Hepatic stellate cell (primary cell): ENCODE results near the gene LHX3.
A peak's percentile ranks its signal among the peaks of the same experiment; 100 is the strongest.

Experiments used
- DNase-seq: peaks from one replicate; pipeline ENCODE4 v3.0.0; 2011; ENCODE audit warnings: low spot score

The LHX3 gene

DNA sequence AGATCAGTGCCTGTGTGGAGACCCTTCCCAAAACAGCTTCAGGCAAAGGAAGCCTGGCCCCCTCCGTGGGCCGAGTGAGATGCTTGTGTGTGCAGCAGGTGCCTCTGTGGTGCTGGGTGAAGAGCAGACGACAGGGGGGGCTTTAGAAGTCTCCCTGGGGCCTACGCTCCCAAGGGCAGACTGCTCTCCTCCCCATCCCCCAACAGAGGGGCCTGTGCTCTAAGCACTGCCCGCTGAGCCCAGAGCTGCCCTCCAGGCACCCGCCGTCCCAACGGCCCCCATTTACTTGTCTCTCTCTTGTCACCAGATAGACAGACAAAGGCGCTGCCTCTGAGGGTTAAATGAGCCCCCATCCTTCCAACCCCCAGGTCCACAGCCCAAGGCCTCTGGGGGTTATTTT lies 2.7 kb upstream of the LHX3 start:
- DNase-seq = no peak

DNA sequence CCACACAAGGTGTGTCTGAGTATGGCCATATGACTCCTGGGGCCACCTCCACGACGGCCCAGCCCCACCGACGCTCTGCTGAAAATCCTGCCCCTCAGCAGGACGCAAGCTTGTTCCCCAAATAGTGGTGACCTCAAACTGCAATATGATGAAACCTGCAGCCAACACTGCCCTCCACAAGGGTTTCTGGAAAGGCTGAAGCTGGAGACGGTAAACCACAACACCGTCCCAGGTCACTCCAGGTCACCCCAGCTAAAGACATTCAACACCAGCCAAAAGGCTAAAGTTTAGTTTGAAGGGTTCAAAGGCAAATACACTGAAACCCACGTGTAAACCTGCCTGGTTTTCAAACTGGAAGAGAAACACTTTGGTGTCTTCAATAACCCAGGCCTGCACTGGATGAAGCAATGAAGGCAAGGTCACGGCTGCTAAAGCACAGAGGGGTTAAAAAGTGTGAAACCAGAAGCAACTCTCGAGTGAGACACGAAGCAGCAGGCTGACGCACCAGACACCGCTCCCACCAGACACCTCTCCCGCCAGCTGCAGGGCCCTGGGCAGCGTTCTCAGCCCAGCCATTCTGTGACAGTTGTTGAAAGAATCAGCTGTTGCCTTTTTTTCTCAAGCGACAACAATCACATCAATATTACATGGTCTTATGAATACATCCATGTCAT lies 1.8 kb upstream of the LHX3 start:
- no peak for DNase-seq

DNA sequence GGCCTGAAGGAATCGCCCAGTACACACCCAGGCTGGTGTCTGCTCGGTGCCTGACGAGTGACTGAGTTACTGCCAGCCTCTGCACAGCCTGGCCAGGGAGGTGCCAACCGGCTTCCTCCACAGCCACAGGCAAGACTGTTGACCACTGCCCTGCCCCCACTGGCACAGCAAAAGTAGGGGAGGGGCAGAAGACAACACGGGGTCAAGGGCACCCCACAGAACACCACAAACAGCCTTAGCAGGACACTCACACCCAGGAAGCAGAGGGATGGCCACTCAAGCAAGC lies 722 bp upstream of the LHX3 start:
- no peak for DNase-seq

DNA sequence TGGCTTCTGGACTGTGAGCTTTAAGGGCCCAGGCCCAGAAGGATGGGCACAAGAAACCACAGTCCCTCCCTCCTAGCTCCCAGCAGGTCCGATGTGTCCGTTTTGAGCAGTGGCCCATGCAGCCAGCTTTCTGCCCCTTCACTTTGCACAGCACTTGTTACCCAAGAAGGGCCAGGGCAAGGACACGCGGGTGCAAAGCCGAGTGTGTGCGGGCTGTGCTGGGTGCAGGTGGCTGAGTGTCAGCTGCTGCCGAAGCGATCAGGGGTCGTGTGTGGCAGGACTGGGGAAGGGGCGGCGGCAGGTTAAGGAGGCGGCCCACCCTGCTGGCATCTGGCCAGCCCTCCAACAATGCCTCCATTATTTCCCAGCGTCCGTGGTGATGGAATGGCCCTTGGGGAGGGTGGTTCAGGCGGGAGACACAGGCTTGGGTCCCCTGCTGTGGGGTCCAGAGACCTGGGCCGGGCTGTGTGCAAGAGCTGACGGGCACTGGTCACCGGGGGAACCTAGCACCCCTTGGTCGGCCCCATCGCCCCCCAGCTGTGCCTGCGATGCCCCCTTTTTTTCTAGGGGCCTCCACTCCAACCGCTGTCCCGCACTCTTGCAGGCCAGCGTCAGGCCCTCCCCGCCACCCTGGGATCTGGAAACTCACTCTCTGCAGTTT lies 653 bp downstream of the LHX3 start:
- DNase-seq = no peak

DNA sequence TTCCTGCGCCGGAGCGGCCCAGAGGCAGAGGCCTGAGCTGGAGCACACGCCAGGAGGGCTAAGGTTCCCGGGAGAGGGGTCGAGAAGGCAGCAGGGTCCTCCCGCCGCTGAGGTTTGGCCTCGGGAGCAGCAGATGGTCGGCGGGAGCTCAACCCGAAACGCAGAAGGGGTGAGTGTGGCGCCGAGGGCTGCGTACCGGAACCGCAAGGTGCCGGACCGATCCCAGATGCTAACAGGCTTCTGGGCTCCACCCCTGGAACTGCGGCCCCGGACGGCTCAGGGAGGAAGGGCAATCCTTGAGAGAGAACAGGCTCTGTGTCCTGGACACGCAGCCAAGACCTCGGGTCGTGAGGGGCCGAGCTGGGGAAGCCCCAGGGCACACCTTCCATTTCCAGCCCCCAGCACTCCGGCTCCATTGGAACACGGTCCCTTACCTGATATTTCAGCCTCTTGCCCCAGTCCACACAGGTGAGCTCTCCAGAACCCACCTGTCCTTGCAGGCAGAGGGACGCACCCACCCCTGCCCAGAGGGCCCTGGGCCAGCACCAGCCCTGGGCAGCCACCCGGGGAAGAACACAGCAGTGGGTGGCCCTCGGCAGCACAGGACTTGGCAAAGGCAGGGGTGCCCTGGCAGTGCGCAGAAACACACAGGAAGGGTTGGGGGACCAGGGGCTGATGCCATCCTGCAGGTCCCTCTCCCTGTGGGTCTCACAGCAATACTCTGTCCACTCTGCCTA lies 1.4 kb downstream of the LHX3 start:
- DNase-seq = no peak

DNA sequence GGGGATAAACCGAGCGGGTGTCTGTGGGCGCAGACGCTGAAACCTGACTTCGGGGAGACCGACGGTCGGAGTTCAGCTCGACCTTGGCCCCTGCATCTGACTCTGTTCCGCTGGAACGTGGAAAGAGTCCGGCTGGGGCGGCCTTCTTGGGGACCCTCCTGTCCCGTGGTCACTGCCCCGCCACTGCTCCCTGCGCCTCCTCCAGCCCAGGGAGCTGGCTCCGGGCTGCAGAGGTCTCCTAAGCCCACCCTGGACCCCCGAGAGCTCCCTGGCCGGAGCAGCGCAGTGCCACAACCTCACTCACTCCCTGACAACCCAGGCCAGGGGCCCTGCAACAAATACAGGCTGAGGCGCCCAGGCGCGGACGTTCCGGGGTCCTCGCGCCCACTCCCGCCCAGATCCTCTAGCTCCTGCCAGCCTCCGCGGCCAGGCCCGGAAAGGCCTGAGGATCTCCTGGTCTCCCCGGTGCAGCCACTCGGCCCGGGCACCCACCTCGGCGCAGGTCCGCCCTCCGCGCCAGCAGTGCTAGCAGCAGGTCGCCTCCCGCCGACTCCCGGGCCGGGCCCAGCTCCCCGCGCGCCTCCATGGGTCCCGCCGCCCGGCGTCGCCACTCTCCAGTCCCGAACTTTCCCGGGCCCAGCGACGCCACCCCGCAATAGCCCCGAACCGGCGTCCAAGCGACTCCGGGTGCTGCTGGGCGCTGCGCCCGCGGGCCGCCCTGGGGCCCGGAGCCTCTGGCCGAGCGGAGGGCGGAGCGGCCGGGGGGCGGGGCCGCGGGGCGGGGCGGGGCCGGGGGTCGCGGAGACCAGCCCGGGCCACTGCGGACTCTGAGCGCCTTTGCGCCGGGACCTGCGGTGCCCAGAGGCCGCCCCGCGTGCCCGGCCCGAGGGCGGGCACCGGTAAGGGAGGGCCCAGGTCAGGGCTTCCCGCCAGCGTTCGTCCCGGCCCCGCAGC lies 2.2 kb downstream of the LHX3 start:
- no peak for DNase-seq

DNA sequence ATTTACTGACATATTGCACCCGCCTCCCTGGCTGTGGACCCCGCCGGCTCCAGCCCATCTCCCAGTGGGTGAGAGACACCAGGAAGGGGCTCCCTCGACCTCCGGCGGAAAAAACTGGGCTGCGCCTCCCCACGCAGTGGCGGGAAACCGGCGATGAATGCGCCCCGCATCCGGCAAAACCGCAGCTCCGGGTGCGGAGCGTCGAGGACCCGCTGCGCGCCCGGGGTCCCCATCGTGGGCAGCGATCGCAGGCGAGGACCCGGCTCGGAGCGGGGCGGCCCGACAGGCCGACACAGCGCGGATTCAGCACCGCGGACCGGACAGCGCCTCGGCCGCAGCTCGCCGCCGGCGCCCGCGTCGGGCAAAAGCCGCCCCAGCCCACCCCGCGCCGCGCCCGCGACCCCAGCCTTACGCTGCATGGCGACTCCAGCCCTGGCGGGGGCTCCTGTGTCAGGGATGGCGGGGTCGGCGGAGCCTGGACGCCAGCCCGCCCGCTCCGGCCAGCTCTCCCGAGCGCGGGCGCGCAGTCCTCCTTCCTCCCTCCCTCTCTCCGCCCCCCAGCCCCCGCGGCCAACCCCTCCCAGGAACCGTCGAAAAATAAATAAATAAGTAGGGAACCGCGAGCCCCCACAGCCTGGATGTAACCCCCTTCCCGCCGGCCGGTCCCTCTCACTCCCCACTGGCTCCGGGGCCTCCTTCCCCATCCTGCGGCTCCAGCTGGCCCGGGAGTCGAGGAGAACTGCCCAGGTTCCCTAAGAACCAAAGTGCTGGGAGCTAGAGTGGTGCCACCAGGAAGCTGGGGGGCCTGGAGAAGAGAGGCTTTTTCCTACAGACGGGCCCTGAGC lies 3.1 kb downstream of the LHX3 start:
- peak; percentile 64 for DNase-seq

DNA sequence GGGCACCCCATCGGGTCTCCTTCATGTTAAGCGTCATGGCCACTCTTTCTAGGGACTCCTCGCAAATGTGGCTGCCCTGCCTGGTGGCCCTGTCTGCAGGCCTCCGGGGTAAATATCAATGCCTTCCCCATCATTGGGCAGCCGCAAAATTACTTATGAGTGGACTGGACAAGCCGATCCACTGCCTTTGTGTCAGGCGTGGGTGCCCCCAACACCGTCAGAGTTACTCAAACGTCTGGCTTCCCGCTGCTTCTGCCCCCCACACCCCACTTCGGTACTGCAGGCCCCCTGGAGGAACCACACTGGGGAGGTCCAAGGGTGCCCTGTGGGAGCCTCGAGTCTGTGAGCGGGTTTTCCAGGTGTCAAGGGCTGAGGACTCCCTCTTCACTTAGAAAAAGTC lies 3.8 kb downstream of the LHX3 start:
- DNase-seq = no peak

DNA sequence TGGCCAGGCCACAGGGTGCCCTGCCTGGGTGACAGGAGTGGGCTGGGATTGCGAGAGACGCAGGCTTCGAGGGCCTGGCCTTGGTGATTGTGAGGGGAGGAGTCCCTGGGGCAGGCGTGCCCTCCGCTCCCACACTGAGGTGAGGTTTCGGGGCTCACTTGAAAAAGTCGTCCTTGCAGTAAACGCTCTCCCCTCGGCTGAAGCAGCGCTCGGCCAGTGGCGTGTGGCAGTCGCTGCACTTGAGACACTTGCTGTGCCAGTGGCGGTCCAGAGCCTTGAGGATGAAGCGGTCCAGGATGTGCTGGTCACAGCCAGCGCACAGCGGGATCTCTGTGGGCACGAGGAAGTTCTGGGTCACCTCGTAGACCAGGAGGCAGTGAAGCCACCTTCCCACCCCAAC lies 4.5 kb downstream of the LHX3 start:
- no peak for DNase-seq

DNA sequence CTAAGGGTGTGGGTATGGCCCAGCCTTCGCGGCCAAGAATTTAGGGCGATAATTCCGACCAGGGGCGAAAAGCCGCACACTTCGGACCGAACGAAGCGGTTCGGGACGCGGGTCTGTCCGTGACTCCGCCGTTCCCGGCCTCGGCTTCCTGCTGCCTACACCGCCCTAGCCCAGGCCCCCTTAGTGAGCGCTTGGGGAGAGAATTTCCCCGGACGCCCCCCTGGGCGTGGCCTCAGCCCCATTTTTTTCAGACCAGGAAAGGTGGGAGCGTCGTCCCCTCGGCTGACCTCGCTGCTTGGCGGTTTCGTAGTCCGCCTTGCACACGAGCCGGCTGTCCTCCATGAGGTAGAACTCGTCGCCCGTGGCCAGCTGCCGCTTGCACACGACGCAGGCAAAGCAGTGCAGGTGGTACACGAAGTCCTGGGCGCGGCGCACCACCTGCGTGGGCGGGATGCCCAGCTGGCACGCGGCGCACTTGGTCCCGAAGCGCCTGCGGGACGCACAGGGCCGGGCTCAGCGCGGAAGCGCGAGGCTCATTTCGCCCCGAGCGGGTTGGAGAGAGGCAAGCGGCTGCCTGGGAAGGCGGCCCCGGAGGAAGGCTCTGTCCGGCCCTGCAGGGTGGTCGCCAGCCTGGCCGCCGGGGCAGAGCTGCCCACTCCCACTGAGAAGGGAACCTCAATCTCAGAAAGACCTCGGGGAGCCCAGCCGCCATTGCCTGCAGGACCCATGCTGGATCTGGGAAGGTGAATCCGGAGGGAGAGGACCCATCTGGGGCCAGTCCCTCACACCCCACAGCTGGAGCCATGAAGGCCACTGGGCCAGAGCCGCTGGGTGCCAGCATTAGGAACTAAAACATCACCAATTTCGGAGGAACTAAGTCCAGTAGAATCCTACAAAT lies 5.3 kb downstream of the LHX3 start:
- DNase-seq = no peak

DNA sequence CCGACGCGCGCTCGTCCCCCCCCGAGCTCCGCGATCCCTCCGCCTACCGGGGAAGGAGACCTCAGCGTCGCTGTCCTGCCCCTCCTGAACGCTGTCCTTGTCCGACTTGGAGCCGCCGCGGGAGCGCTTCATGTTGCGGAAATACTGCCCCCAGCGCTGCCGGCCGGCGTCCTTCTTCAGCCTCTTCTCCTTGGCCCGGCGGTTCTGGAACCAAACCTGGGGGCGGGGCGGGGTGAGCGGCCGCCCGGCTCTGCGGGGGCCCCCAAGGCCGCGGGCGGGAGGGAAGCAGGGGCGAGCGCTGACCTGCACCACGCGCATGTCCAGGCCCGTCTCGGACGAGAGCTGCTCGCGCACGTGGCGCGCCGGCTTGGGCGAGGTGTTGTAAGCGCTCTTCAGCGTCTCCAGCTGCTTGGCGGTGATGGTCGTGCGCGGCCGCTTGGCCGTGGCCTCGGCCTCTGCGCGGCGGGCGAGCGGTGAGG lies 6.3 kb downstream of the LHX3 start:
- DNase-seq = no peak

DNA sequence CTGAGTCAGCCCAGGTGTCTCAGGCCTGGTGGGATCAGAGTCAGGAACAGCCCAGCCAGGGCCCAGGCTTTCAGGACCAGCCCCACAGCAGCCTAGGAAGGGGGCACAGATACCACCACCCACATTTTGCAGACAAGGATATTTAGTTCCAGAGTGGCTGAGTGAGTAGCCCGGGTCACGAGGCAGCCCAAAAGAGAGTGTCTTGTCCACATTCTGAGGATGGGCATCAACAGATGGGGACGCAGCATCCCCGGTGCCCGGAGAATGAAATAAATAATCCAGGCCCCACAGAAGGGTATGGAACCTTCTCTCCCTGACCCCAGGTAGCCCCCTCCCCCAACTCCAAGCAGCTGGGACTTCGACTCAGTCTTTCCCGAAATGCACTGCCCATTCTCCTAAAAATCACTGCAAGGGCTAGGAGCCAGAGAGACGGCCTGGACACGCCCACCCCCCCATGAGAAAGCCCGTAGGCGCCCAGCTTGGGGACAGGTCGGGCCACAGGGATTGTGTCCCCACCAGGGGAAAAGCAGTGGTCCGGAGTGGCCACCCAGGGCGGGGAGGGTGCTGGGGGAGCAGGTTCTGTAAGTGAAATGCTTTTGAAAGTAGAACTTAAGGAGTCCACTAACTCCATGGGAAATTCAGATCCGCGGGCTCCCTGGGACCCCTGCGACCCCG lies 6.9 kb downstream of the LHX3 start:
- no peak for DNase-seq

DNA sequence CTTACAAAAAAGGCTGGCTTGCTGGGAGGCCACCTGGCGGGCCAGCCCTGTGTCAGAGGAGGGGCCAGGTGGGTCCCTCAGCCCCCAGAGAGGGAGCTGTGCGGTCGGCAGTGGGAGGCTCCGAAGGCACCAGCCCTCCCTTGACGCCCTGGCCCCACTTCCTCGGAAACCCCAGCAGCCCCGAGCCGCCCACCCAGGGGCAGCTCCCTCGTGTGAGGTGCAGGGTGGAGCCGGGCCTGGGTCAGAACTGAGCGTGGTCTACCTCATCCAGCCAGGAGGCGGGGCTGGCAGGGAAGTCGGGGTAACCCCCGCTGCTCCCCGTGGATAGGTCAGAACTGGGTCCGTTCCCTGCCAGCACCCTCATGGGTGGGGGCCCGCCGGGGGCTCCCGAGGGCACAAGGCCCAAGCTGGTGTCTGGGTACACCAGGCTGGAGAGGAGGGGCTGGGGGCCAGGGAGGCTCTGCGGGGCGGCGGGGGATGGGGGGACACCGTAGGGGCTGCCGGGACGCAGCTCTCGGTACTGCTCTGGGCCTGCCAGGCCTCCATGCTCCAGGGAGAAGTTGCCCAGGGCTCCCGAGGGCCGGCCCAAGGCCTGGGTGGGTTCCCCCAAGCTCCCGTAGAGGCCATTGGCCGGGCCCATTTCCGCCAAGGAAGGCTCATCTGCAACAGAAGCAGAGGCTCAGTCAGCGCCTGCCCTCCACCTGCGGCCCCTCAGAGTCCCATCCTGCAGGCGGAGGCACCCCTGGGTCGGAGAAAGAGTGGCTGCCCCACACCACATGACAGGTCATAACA lies 7.6 kb downstream of the LHX3 start:
- DNase-seq = no peak

DNA sequence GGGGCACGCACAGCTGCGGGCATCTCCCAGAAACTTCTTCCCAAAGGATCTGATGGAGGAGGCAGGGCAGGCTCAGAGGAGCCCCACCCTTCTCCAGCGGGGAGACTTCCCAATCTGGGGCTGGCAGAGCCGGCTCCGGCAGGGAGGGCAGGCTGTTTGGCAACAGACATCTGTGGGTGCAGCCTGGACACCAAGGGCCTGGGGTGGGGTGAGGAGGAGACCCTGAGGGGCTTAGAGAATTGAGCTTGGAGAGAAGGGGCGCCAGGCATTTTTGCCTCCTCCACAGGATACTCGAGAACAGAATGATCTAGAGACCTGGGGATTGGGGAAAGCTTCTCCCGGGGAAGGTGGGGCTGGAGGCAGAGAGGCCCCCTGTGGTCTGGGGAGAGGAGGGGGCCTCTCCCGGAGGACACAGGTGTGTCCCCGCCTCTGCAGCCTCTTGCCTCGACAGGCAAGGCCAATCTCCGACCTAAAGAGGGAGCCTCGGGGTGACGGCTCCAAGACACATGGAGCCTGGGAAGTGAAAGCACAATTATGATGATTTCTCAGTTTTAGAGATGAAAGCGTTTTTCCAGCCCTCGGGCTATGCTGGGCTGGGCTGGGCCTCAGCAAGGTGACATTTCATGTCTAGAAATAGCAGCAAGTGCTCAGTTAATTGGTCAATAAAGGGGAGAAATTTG lies 8.4 kb downstream of the LHX3 start:
- DNase-seq = no peak

DNA sequence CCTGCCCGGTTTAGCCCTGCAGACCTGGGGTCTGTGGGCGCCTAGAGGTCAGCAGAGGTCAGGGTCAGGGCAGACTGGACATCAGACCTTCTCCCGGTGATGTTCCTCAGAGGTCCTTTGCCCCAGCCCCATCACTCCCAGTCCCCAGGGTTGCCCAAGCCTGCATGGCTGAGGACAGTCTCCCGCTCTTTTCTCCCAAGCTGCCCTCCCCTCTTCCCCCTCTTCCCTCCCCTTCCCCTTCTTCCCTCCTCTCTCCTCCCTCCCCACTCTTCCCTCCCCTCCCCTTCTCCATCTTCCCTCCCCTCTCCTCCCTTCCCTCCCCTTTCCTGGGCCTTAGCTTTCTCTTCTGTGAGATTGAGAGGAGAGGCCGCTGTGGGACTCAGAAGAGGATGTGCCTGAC lies 10.4 kb downstream of the LHX3 start:
- DNase-seq = no peak

DNA sequence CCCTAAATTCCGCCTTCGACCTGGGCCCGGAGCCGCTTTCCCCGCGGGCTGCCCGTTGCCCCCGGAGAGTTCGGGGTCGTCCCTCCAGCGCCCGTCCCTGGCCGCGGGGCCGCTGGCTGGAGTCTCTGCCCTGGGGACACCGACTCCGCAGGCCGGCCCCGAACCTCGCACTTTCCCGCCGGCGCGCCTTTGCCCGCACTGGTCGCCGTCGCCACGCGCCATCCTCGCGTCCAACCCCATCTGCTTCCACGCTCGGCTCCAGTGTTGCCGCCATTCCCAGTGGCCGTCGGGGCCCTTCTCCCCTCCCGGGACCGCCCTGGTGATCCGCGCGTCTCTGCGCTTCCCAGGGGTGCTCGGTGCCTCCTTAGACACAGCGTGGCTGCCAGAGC lies 11.0 kb downstream of the LHX3 start:
- DNase-seq = no peak

DNA sequence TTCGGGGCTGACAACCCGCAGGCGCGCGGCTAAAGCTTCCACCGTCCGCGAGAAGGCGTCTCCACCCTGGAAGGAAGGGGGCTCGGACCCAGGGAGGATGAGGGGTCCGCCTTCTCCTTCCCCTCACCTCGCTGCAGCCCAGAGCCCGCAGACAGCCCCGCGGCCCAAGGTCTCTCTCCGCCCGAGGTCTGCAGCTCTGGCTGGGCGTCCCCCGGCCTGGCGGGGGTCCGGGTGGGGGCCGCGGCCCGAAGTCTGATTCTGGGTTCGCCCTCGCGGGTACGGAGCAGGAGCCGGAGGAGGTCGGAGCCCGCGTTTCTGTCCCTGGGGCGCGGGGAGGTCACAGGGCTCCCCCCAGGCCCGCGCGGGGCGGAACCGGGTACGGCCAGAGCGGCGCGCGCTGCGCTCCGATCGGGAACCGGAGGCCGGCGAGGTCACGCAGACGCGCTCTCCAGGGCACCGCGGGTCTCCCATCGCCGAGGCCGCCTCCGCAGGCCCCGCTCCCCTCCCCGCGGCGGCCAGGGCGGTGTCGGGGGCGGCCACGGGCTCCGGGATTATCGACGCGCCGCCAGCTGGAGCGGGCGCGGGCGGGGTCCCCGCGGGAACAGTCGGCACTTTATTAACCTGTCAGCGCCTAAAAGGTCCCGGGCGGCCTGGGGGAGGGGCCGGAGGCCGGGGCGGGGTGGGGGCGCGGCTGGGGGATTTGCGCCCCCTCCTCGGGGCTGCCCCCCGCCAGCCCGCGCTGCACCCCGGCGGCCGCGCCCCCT lies 11.6 kb downstream of the LHX3 start:
- DNase-seq = no peak
